ENCODE measurements around the gene C5orf15. TPM values are rescaled to one million over a fixed set of nuclear protein-coding genes. Genes with fewer than 3 reads are reported as not detected.

The C5orf15 gene
- total and polyA plus RNA-seq, 9 of the 15 experiments (the other 6 are each of a cell fraction or from before 2014, with no cell fraction given), result 23.3 to 50.7 (median 35.5) TPM

GRCh38 chr5:133939668-133940067, 28.8 kb downstream of the C5orf15 start (continued):
- TF ChIP-seq ZNF609 (CRISPR knock-in tag; IDR thresholded peaks at IDR 0.05; ENCODE audit: borderline replicate concordance) (no peak), ZNF311 (CRISPR knock-in tag; IDR thresholded peaks at IDR 0.05) (no peak), MTA3 (IDR thresholded peaks at IDR 0.05; ENCODE audit: borderline replicate concordance) (peak; percentile 35; the same call in 1 of the 2 replicates), NFRKB (IDR thresholded peaks at IDR 0.05; ENCODE audit: low read depth) (no peak), CTBP1 (IDR thresholded peaks at IDR 0.05; ENCODE audit: borderline replicate concordance) (peak; percentile 59; the same call in 1 of the 2 replicates), ATF7 (IDR thresholded peaks at IDR 0.05) (0 out of 2 replicates have a peak, but pooled peaks have one; percentile 29), CHAMP1 (IDR thresholded peaks at IDR 0.05) (peak; percentile 82), PML (IDR thresholded peaks at IDR 0.05; ENCODE audit: low read length) (no peak), FOXK2 (conservative IDR thresholded peaks at IDR 0.05 in 1 of 2, IDR thresholded peaks at IDR 0.05 in 1 of 2; ENCODE audit: low read depth in 2 of 2) (0 out of 4 replicates have a peak, but pooled peaks of 1 of the 2 experiments have one; percentile 15), EHMT2 (IDR thresholded peaks at IDR 0.05) (0 out of 2 replicates have a peak, but pooled peaks have one; percentile 39), CREB3 (tag; conservative IDR thresholded peaks at IDR 0.05; ENCODE audit: low read depth) (no peak), TEAD4 (IDR thresholded peaks at IDR 0.05; ENCODE audit: low read length) (peak; percentile 55; the same call in 1 of the 2 replicates), TEAD4 (CRISPR knock-in tag; IDR thresholded peaks at IDR 0.05; ENCODE audit: borderline replicate concordance) (no peak), AFF4 (CRISPR knock-in tag; IDR thresholded peaks at IDR 0.05) (0 out of 2 replicates have a peak, but pooled peaks have one; percentile 19), HDAC3 (IDR thresholded peaks at IDR 0.05; ENCODE audit: borderline replicate concordance, partially characterized antibody) (peak; percentile 35), ZNF143 (CRISPR knock-in tag; IDR thresholded peaks at IDR 0.05) (no peak), LEF1 (IDR thresholded peaks at IDR 0.05) (peak; percentile 29; the same call in 1 of the 2 replicates)

All from K562 (cell line).